GM23248 (cell line): ENCODE data around the gene CEP41. TPM values are rescaled to one million over a fixed set of nuclear protein-coding genes. Genes with fewer than 3 reads are reported as not detected.

Experiments used
- DNase-seq: peaks from one replicate; pipeline ENCODE4 v3.0.0-alpha.2; 2015
- H2AFZ ChIP-seq: fragments of 200-600 bp; sonication (generic); 2 replicates; pipeline ENCODE4 v1.6.1; 2016; ENCODE audit warnings: antibody characterized with exemption
- H3F3A ChIP-seq: fragments of 200-600 bp; sonication (generic); 2 replicates; pipeline ENCODE4 v1.6.1; 2016; ENCODE audit warnings: mild to moderate bottlenecking, antibody characterized with exemption, mixed run types; ENCODE audit not compliant: insufficient read depth
- H3K27ac ChIP-seq: fragments of 200-600 bp; sonication (generic); 2 replicates; pipeline ENCODE4 v1.5.1; 2016; ENCODE audit warnings: mild to moderate bottlenecking
- H3K27me3 ChIP-seq: fragments of 200-600 bp; sonication (generic); replicated peaks from 2 replicates; pipeline ENCODE4 v1.6.1; 2016; ENCODE audit warnings: mild to moderate bottlenecking; ENCODE audit not compliant: insufficient read depth
- H3K36me3 ChIP-seq: fragments of 200-600 bp; sonication (generic); 2 replicates; pipeline ENCODE4 v1.6.1; 2016; ENCODE audit warnings: low read depth, mild to moderate bottlenecking
- H3K4me1 ChIP-seq: fragments of 200-600 bp; sonication (generic); 2 replicates; pipeline ENCODE4 v1.6.1; 2016; ENCODE audit warnings: mild to moderate bottlenecking; ENCODE audit not compliant: insufficient read depth
- H3K4me2 ChIP-seq: fragments of 200-600 bp; sonication (generic); one replicate; pipeline ENCODE4 v1.6.1; 2016; ENCODE audit warnings: mild to moderate bottlenecking; ENCODE audit not compliant: unreplicated experiment
- H3K4me3 ChIP-seq: fragments of 200-600 bp; sonication (generic); 2 replicates; pipeline ENCODE4 v1.5.1; 2016; ENCODE audit warnings: mild to moderate bottlenecking
- H3K79me2 ChIP-seq: fragments of 200-600 bp; sonication (generic); 2 replicates; pipeline ENCODE4 v1.6.1; 2016; ENCODE audit warnings: mild to moderate bottlenecking; ENCODE audit not compliant: insufficient read depth
- H3K9ac ChIP-seq: fragments of 200-600 bp; sonication (generic); 2 replicates; pipeline ENCODE4 v1.6.1; 2016; ENCODE audit warnings: mild to moderate bottlenecking
- H3K9me2 ChIP-seq: fragments of 200-600 bp; sonication (generic); 2 replicates; pipeline ENCODE4 v1.6.1; 2016; ENCODE audit warnings: mixed run types, mild to moderate bottlenecking, moderate library complexity; ENCODE audit not compliant: insufficient read depth
- H3K9me3 ChIP-seq: fragments of 200-600 bp; sonication (generic); one replicate; pipeline ENCODE4 v1.6.1; 2017; ENCODE audit warnings: low read depth
- H4K20me1 ChIP-seq: fragments of 200-600 bp; sonication (generic); 2 replicates; pipeline ENCODE4 v1.6.0; 2016; ENCODE audit not compliant: insufficient read depth
- EZH2 ChIP-seq: fragments of 200-600 bp; sonication (generic); IDR thresholded peaks from 2 replicates; pipeline ENCODE4 v1.6.1; 2018; ENCODE audit warnings: antibody characterized with exemption, mild to moderate bottlenecking; ENCODE audit not compliant: insufficient read depth, poor library complexity, severe bottlenecking
- EZH2phosphoT487 ChIP-seq: fragments of 200-600 bp; sonication (generic); IDR thresholded peaks from 2 replicates; pipeline ENCODE4 v1.6.1; 2018; ENCODE audit warnings: antibody characterized with exemption, moderate library complexity, mild to moderate bottlenecking, low read depth; ENCODE audit not compliant: insufficient read depth
- WGBS, 2 experiments: methylation state at CpG; one replicate each; pipeline ENCODE4 v1.1.6; 2015 to 2017; ENCODE audit warnings: low lambda C conversion rate in 2 of 2, low coverage in 1 of 2; ENCODE audit errors: missing lambda C conversion rate in 2 of 2; 5-methylcytosine and 5-hydroxymethylcytosine counted together
- in situ Hi-C: fragments of 300-500 bp; cut with MboI; formaldehyde crosslinking; loops from 2 replicates; pipeline ENCODE4 v1.15.0; 2020
- polyA plus RNA-seq: library from polyadenylated mRNA; unstranded; fragments of >200 nt; fragmentation: Nextera tagmentation; extraction: Ambion mirVana; gene quantifications from 2 replicates; pipeline ENCODE4 v1.2.1, GENCODE V29; 2016
- total RNA-seq: library from RNA; depleted of rRNA; stranded (reverse); fragments of >200 nt; shearing (Covaris generic); gene quantifications from 2 replicates; pipeline ENCODE4 v1.2.3, GENCODE V29; 2014

The CEP41 gene
- total and polyA plus RNA-seq, 2 experiments from 2014 or later: 18.3 to 32.3 TPM

DNA sequence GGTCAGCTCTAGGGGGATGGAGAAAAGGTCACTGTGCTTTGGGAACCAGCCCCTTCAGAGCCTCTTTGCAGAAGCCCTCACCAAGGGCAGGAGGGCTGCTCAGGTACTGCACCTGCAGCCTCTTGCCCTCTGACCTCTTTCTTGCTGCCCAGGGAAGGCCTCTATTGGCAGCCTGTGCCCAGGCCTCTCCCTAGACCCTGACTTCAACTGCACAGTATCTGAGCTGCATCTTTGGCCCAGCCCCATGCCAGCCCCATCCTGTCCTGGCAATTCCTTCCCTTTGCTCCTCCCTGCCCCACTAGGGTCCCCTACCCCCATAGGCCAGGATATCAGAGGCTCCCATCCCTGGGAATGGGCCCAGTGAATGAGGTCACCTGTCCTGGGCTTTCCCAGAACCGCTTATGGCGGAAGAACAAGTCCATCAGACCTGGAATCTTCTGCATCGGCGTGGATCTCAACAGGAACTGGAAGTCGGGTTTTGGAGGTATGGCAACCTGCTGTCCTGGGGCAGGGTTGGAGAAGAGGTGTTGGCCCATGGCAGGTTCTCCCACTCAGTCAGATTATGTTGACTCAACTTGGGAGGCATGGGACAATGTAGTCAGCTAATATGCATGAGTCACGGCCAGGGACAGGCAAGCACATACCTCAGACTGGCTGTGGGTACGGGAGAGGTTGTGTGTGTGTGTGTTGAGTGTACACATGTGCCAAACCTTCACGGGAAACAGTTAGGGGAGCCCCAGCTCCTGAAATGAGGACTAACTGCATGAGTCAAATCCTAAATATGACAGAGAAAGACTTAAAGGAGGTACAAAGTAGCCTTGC, 77.6 kb downstream of the CEP41 start:
- H3F3A ChIP-seq: peaks cover 23% of the 10 kb centered on the region; the same call in 1 of the 2 replicates
- H3K79me2 ChIP-seq: no peaks in the 10 kb centered on the region
- H3K27me3 ChIP-seq: no peaks in the 10 kb centered on the region
- peaks cover 45% of the 10 kb centered on the region for H3K4me1 ChIP-seq
- no peaks in the 10 kb centered on the region for H4K20me1 ChIP-seq
- peak; percentile 99 for DNase-seq
- H3K9ac ChIP-seq: 0 out of 2 replicates have a peak overlapping the region, but pooled peaks have one; percentile 39
- no peaks in the 10 kb centered on the region for H3K9me3 ChIP-seq
- no peak overlapping the region for H3K4me3 ChIP-seq
- TF ChIP-seq EZH2phosphoT487 (no peak), EZH2 (no peak)
- in situ Hi-C loops: no loop called here
- peak overlapping the region; percentile 63 for H3K27ac ChIP-seq
- no peaks in the 10 kb centered on the region for H3K9me2 ChIP-seq
- H2AFZ ChIP-seq: no peak overlapping the region
- H3K4me2 ChIP-seq: peak overlapping the region; percentile 19
- H3K36me3 ChIP-seq: no peaks in the 10 kb centered on the region
- 46 to 63% methylated on average over 6 to 8 of the region's 8 CpGs for WGBS, 2 experiments

GRCh38 chr7:130362251-130362816, 78.5 kb downstream of the CEP41 start:
- H3K4me2 ChIP-seq: no peak overlapping the region
- TF ChIP-seq EZH2: no peak
- no peak for TF ChIP-seq EZH2phosphoT487
- H3K36me3 ChIP-seq: no peaks in the 10 kb centered on the region
- DNase-seq: no peak
- peaks cover 30% of the 10 kb centered on the region; the same call in 1 of the 2 replicates for H3F3A ChIP-seq
- 91 to 92% methylated on average over 10 of the region's 10 CpGs for WGBS, 2 experiments
- H3K79me2 ChIP-seq: no peaks in the 10 kb centered on the region
- no peak overlapping the region for H3K27ac ChIP-seq
- in situ Hi-C loops: no loop called here
- no peak overlapping the region for H3K4me3 ChIP-seq
- peaks cover 48% of the 10 kb centered on the region for H3K4me1 ChIP-seq
- H2AFZ ChIP-seq: no peak overlapping the region
- no peaks in the 10 kb centered on the region for H4K20me1 ChIP-seq
- no peak overlapping the region for H3K9ac ChIP-seq
- H3K9me3 ChIP-seq: no peaks in the 10 kb centered on the region
- H3K9me2 ChIP-seq: no peaks in the 10 kb centered on the region
- no peaks in the 10 kb centered on the region for H3K27me3 ChIP-seq

DNA sequence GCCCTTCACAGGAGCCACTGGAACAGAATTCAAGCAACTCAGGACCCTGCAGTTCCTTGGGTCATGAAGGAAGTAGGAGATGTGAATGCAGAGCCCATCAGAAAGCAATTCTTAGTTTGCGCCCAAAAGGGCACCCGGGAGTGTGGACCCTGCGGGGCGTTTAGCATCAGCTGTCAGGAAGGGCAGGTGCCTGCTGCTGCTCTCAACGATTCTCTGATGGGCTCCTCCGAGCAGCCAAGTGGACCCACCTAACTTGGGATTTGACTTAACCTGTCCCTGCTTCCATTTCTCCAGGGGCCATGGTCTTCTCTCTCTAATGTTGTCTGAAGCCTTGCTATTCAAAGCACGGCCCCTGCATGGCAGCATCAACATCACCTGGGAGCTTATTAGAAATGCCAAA, 79.1 kb downstream of the CEP41 start:
- TF ChIP-seq EZH2phosphoT487: no peak
- no peak for TF ChIP-seq EZH2
- no peaks in the 10 kb centered on the region for H3K9me3 ChIP-seq
- H3K9ac ChIP-seq: no peak overlapping the region
- no peaks in the 10 kb centered on the region for H3K27me3 ChIP-seq
- H4K20me1 ChIP-seq: no peaks in the 10 kb centered on the region
- no peak overlapping the region for H3K27ac ChIP-seq
- peaks cover 48% of the 10 kb centered on the region for H3K4me1 ChIP-seq
- H3K4me3 ChIP-seq: no peak overlapping the region
- no peaks in the 10 kb centered on the region for H3K79me2 ChIP-seq
- no peak overlapping the region for H2AFZ ChIP-seq
- peaks cover 36% of the 10 kb centered on the region for H3F3A ChIP-seq
- in situ Hi-C loops: no loop called here
- H3K9me2 ChIP-seq: no peaks in the 10 kb centered on the region
- no peak overlapping the region for H3K4me2 ChIP-seq
- 90 to 91% methylated on average over 7 of the region's 7 CpGs for WGBS, 2 experiments
- no peaks in the 10 kb centered on the region for H3K36me3 ChIP-seq
- DNase-seq: no peak

- in situ Hi-C loops: no loop called here
- Histone ChIP-seq H3K4me1 (peaks cover 48% of the 10 kb centered on the region), H3K9me3 (no peaks in the 10 kb centered on the region), H3K27ac (no peak overlapping the region), H4K20me1 (no peaks in the 10 kb centered on the region), H3K36me3 (no peaks in the 10 kb centered on the region), H3F3A (peaks cover 46% of the 10 kb centered on the region), H3K4me3 (no peak overlapping the region), H3K9me2 (no peaks in the 10 kb centered on the region), H3K4me2 (no peak overlapping the region), H3K9ac (no peak overlapping the region), H3K27me3 (no peaks in the 10 kb centered on the region), H3K79me2 (no peaks in the 10 kb centered on the region), H2AFZ (no peak overlapping the region)
- 91 to 92% methylated on average over 3 of the region's 3 CpGs for WGBS, 2 experiments
- no peak for DNase-seq
- no peak for TF ChIP-seq EZH2phosphoT487
- TF ChIP-seq EZH2: no peak
Measured at GRCh38 chr7:130360518-130360917, 80.3 kb downstream of the CEP41 start.
